Measurements from ENCODE around the gene CSK.

Gene CSK

GRCh38 chr15:74828835-74829234, 47.0 kb downstream of the CSK start:
- DNase-seq = no peak

GRCh38 chr15:74829486-74829885, 47.6 kb downstream of the CSK start:
- no peak for DNase-seq

- no peak for DNase-seq
Observed at GRCh38 chr15:74829991-74830390, 48.1 kb downstream of the CSK start.

- no peak for DNase-seq
Observed at GRCh38 chr15:74830868-74831267, 49.0 kb downstream of the CSK start.

GRCh38 chr15:74831813-74832495, 50.1 kb downstream of the CSK start:
- no peak for DNase-seq

- DNase-seq = no peak
Observed at GRCh38 chr15:74832826-74833225, 50.9 kb downstream of the CSK start.

- DNase-seq = no peak
Observed at GRCh38 chr15:74833376-74834107, 51.7 kb downstream of the CSK start.

GRCh38 chr15:74835312-74835823, 53.5 kb downstream of the CSK start:
- DNase-seq = peak; percentile 38

GRCh38 chr15:74836846-74837245, 55.0 kb downstream of the CSK start:
- no peak for DNase-seq

- DNase-seq = no peak
Observed at GRCh38 chr15:74837482-74838136, 55.7 kb downstream of the CSK start.

- no peak for DNase-seq
Observed at GRCh38 chr15:74838137-74838516, 56.2 kb downstream of the CSK start.

GRCh38 chr15:74838746-74839525, 57.1 kb downstream of the CSK start:
- no peak for DNase-seq

GRCh38 chr15:74839526-74840395, 57.9 kb downstream of the CSK start:
- no peak for DNase-seq

GRCh38 chr15:74840851-74841775, 59.2 kb downstream of the CSK start:
- no peak for DNase-seq

- DNase-seq = no peak
Observed at GRCh38 chr15:74841891-74842373, 60.1 kb downstream of the CSK start.

GRCh38 chr15:74842581-74843444, 60.9 kb downstream of the CSK start, which contains the start of gene ULK3:
ULK3 (minus strand) TSS chr15:74843156; CDS start chr15:74843105, 51 bp downstream.
- DNase-seq = peak; percentile 93

GRCh38 chr15:74843445-74843828, 61.6 kb downstream of the CSK start:
- DNase-seq = no peak

- DNase-seq = no peak
Observed at GRCh38 chr15:74843891-74844299, 62.0 kb downstream of the CSK start.

All from T-helper 9 cell (primary cell).